ENCODE results near the gene LRRC23.
A peak's percentile ranks its signal among the peaks of the same experiment; 100 is the strongest.
"Not testable (repeated sequence)": the region's sequence is repeated elsewhere in the genome, so short reads cannot be mapped to it uniquely, and the experiment has no call there.

LRRC23 gene

GRCh38 chr12:6873094-6874014 lies 31.3 kb upstream of the LRRC23 start, which contains the start of gene SPSB2:
Gene SPSB2 (minus strand): TSS chr12:6873303. CDS start chr12:6872901, 402 bp downstream.
- DNase-seq = peak; percentile 92 to 95

GRCh38 chr12:6874015-6874368 lies 30.6 kb upstream of the LRRC23 start:
- not testable (repeated sequence) for DNase-seq

GRCh38 chr12:6879824-6880223 lies 24.8 kb upstream of the LRRC23 start:
- not testable (repeated sequence) for DNase-seq

GRCh38 chr12:6883252-6883651 lies 21.4 kb upstream of the LRRC23 start:
- DNase-seq = no peak

- DNase-seq = no peak
These were observed 20.9 kb upstream of the LRRC23 start for GRCh38 chr12:6883683-6884082.

- DNase-seq = no peak
These were observed 20.1 kb upstream of the LRRC23 start for GRCh38 chr12:6884539-6884938.

GRCh38 chr12:6886206-6886999 lies 18.2 kb upstream of the LRRC23 start:
- not testable (repeated sequence) for DNase-seq

- DNase-seq = no peak
These were observed 17.2 kb upstream of the LRRC23 start for GRCh38 chr12:6887460-6887859.

GRCh38 chr12:6888360-6888759 lies 16.3 kb upstream of the LRRC23 start:
- DNase-seq = no peak

GRCh38 chr12:6888794-6889193 lies 15.8 kb upstream of the LRRC23 start:
- not testable (repeated sequence) for DNase-seq

- DNase-seq = not testable (repeated sequence)
These were observed 14.6 kb upstream of the LRRC23 start for GRCh38 chr12:6889775-6890573.

- DNase-seq = peak; percentile 95 to 98
These were observed 13.6 kb upstream of the LRRC23 start for GRCh38 chr12:6890789-6891645.

- no peak for DNase-seq
These were observed 13.0 kb upstream of the LRRC23 start for GRCh38 chr12:6891646-6892001.

- not testable (repeated sequence) for DNase-seq
These were observed 11.9 kb upstream of the LRRC23 start for GRCh38 chr12:6892683-6893082.

- no peak for DNase-seq
These were observed 10.3 kb upstream of the LRRC23 start for GRCh38 chr12:6894321-6894720.

GRCh38 chr12:6896846-6897435 lies 7.7 kb upstream of the LRRC23 start:
- no peak for DNase-seq

GRCh38 chr12:6899427-6899826 lies 5.2 kb upstream of the LRRC23 start:
- DNase-seq = no peak

GRCh38 chr12:6899837-6900519 lies 4.6 kb upstream of the LRRC23 start:
- peak; percentile 20 to 47 for DNase-seq

GRCh38 chr12:6902448-6902847 lies 2.2 kb upstream of the LRRC23 start:
- DNase-seq = no peak

- no peak for DNase-seq
These were observed 900 bp upstream of the LRRC23 start for GRCh38 chr12:6903722-6904121.
